GM12878 (cell line): Measurements from ENCODE around the gene PLG. TPM values are rescaled to one million over a fixed set of nuclear protein-coding genes. Genes with fewer than 3 reads are reported as not detected.

Experiments used
- polyA plus RNA-seq, 11 experiments: library from polyadenylated mRNA; depleted of rRNA in 4 of 11; unstranded in 6 of 11; stranded (reverse) in 5 of 11; fragments of >200 nt; fragmentation: Nextera tagmentation in 4 of 11; fragmentation: Illumina TruSeq in 1 of 11; extraction: Ambion mirVana in 4 of 11; extraction: Trizol in 1 of 11; gene quantifications; 1 replicate in 1 of 11; 2 replicates in 10 of 11; pipeline versions ENCODE4 v1.2.1 to v1.2.3, GENCODE V29; 2011 to 2016; ENCODE audit warnings: inconsistent platforms in 2 of 11, missing spikeins in 2 of 11, low read depth in 1 of 11
- total RNA-seq, 4 experiments: library from RNA; depleted of rRNA in 3 of 4; stranded (reverse); fragments of >200 nt in 3 of 4; fragmentation: Illumina TruSeq in 1 of 4; extraction: Trizol in 1 of 4; gene quantifications; 2 replicates each; pipeline versions ENCODE4 v1.2.1 to v1.2.3, GENCODE V29; 2013 to 2021

PLG gene
- total and polyA plus RNA-seq, 10 of the 15 experiments (the other 5 are each of a cell fraction or from before 2014, with no cell fraction given): 0.06 to 3.0 (median 0.97) TPM; not detected in 1

Other genes with a start within 250 kb of the PLG start
- gene LPA, start 38.0 kb upstream of the PLG start, total RNA-seq (2014; rRNA removed): 0.71 and 1.9 TPM in 2 replicates
- 0.76 and 1.2 TPM in 2 replicates for gene LPA, start 38.0 kb upstream of the PLG start, total RNA-seq (2014; rRNA removed; fragmentation: Illumina TruSeq; extraction: Trizol)
- 2.8 TPM in 2 replicates for gene LPA, start 38.0 kb upstream of the PLG start, total RNA-seq (2021)
- gene LPA, start 38.0 kb upstream of the PLG start, polyA plus RNA-seq (2011; rRNA removed): 0.03 TPM in 1 of 2 replicates, not detected in the other
- gene LPA, start 38.0 kb upstream of the PLG start, polyA plus RNA-seq (2014; fragmentation: Illumina TruSeq; extraction: Trizol): 0.41 and 0.81 TPM in 2 replicates
- under 1 TPM; 0.04 to 0.23 TPM for gene LPA, start 38.0 kb upstream of the PLG start, polyA plus RNA-seq (2014; fragmentation: Nextera tagmentation; extraction: Ambion mirVana)
- 0.63 and 0.76 TPM in 2 replicates for gene LPA, start 38.0 kb upstream of the PLG start, polyA plus RNA-seq (2014; rRNA removed)
- under 1 TPM; 0.39 to 0.74 TPM for gene LPA, start 38.0 kb upstream of the PLG start, polyA plus RNA-seq (2016; fragmentation: Nextera tagmentation; extraction: Ambion mirVana)